GM19328 (cell line): Measurements from ENCODE around the gene FAT4.

Source experiments
- ATAC-seq: cut with Tn5 transposase; IDR thresholded peaks from one replicate; pipeline ENCODE4 v1.9.1; 2021; ENCODE audit warnings: mild to moderate bottlenecking, moderate library complexity; ENCODE audit not compliant: unreplicated experiment

Gene FAT4

GRCh38 chr4:125316401-125316790 is 1.6 kb downstream of the FAT4 start:
- ATAC-seq: no peak

- ATAC-seq: no peak
Measured at GRCh38 chr4:125316791-125317524, 2.2 kb downstream of the FAT4 start.

GRCh38 chr4:125317525-125317877 is 2.7 kb downstream of the FAT4 start:
- no peak for ATAC-seq

GRCh38 chr4:125319311-125319710 is 4.6 kb downstream of the FAT4 start:
- no peak for ATAC-seq

GRCh38 chr4:125321709-125322365 is 7.1 kb downstream of the FAT4 start:
- no peak for ATAC-seq

GRCh38 chr4:125322366-125322730 is 7.6 kb downstream of the FAT4 start:
- no peak for ATAC-seq

GRCh38 chr4:125323654-125324053 is 8.9 kb downstream of the FAT4 start:
- no peak for ATAC-seq

GRCh38 chr4:125325733-125326132 is 11.0 kb downstream of the FAT4 start:
- no peak for ATAC-seq

- ATAC-seq: no peak
Measured at GRCh38 chr4:125331116-125331515, 16.4 kb downstream of the FAT4 start.

GRCh38 chr4:125334926-125335325 is 20.2 kb downstream of the FAT4 start:
- no peak for ATAC-seq

GRCh38 chr4:125338814-125339213 is 24.1 kb downstream of the FAT4 start:
- ATAC-seq: no peak

- ATAC-seq: no peak
Measured at GRCh38 chr4:125344198-125344597, 29.4 kb downstream of the FAT4 start.

GRCh38 chr4:125346616-125347015 is 31.9 kb downstream of the FAT4 start:
- ATAC-seq: no peak

- ATAC-seq: no peak
Measured at GRCh38 chr4:125350470-125351135, 35.8 kb downstream of the FAT4 start.

GRCh38 chr4:125352521-125352920 is 37.8 kb downstream of the FAT4 start:
- no peak for ATAC-seq

- no peak for ATAC-seq
Measured at GRCh38 chr4:125353131-125353530, 38.4 kb downstream of the FAT4 start.

GRCh38 chr4:125355791-125356190 is 41.0 kb downstream of the FAT4 start:
- ATAC-seq: no peak

GRCh38 chr4:125357675-125358074 is 42.9 kb downstream of the FAT4 start:
- ATAC-seq: no peak

GRCh38 chr4:125358453-125358852 is 43.7 kb downstream of the FAT4 start:
- no peak for ATAC-seq

- ATAC-seq: no peak
Measured at GRCh38 chr4:125359363-125359762, 44.6 kb downstream of the FAT4 start.

- ATAC-seq: no peak
Measured at GRCh38 chr4:125359960-125360634, 45.3 kb downstream of the FAT4 start.

GRCh38 chr4:125360727-125361126 is 46.0 kb downstream of the FAT4 start:
- ATAC-seq: no peak
